Spinal cord (tissue), 10 donors: ENCODE measurements around the gene GID4. TPM values are rescaled to one million over a fixed set of nuclear protein-coding genes. Genes with fewer than 3 reads are reported as not detected.

ENCODE experiments used
- DNase-seq, 6 donors: peaks; one replicate each; pipeline versions ENCODE4 v3.0.0 to v3.0.0-alpha.2; 2013 to 2015; ENCODE audit warnings: low spot score in 6 of 6, low read depth in 4 of 6
- H3K27ac ChIP-seq: one replicate; pipeline ENCODE4 v1.5.1; 2013; ENCODE audit warnings: low read depth, low read length, control low read depth
- H3K27me3 ChIP-seq: one replicate; pipeline ENCODE4 v1.6.1; 2013; ENCODE audit warnings: low read length; ENCODE audit not compliant: control insufficient read depth, insufficient read depth
- H3K36me3 ChIP-seq: one replicate; pipeline ENCODE4 v1.6.1; 2013; ENCODE audit warnings: low read length; ENCODE audit not compliant: control insufficient read depth, insufficient read depth
- H3K4me1 ChIP-seq: one replicate; pipeline ENCODE4 v1.6.1; 2013; ENCODE audit warnings: low read length; ENCODE audit not compliant: control insufficient read depth, insufficient read depth
- H3K4me3 ChIP-seq: one replicate; pipeline ENCODE4 v1.5.1; 2013; ENCODE audit warnings: low read depth, low read length, control low read depth
- H3K9me3 ChIP-seq: one replicate; pipeline ENCODE4 v1.6.1; 2013; ENCODE audit warnings: low read length; ENCODE audit not compliant: control insufficient read depth, insufficient read depth
- WGBS: methylation state at CpG from one replicate; pipeline ENCODE4 v1.1.5; 2013; ENCODE audit warnings: missing lambda C conversion rate; ENCODE audit not compliant: insufficient coverage; 5-methylcytosine and 5-hydroxymethylcytosine counted together
- polyA plus RNA-seq, 2 donors: library from polyadenylated mRNA; unstranded; fragments of 120-200 nt; gene quantifications; one replicate each; pipeline ENCODE4 v1.2.1, GENCODE V29; 2013; ENCODE audit not compliant: insufficient read length in 2 of 2
- total RNA-seq, 2 donors: library from RNA; depleted of rRNA in 1 of 2; stranded (reverse); fragments of 120-200 nt in 1 of 2; fragments of >200 nt in 1 of 2; gene quantifications; one replicate each; pipeline versions ENCODE4 v1.2.3 to v1.2.4, GENCODE V29; 2013 to 2014
- donor health status: healthy.

GID4 gene
- total and polyA plus RNA-seq, 4 donors = 8.0 to 13.9 (median 11.0) TPM

DNA sequence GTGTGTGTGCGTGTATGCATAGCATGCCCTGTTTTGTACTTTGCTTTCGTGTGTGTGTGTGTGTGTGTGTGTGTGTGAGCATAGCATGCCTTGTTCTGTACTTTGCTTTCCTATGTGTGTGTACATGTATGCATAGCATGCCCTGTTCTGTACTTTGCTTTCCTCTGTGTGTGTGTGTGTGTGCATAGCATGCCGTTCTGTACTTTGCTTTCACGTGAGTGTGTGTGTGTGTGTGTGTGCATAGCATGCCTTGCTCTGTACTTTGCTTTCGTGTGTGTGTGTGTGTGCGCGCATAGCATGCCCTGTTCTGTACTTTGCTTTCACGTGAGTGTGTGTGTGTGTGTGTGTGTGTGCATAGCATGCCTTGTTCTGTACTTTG is 39.2 kb upstream of the GID4 start:
- peaks cover 7% of the 10 kb centered on the region for H3K36me3 ChIP-seq
- no peak overlapping the region for H3K27ac ChIP-seq
- H3K9me3 ChIP-seq = no peaks in the 10 kb centered on the region
- H3K4me1 ChIP-seq = peaks cover 12% of the 10 kb centered on the region
- 92% methylated on average over 2 of the region's 8 CpGs for WGBS
- H3K27me3 ChIP-seq = no peaks in the 10 kb centered on the region
- H3K4me3 ChIP-seq = no peak overlapping the region
- DNase-seq = no peak

- H3K9me3 ChIP-seq = no peaks in the 10 kb centered on the region
- peaks cover 10% of the 10 kb centered on the region for H3K36me3 ChIP-seq
- H3K4me3 ChIP-seq = no peak overlapping the region
- H3K4me1 ChIP-seq = peaks cover 11% of the 10 kb centered on the region
- no peak for DNase-seq
- 89% methylated on average over 1 of the region's 2 CpGs for WGBS
- no peaks in the 10 kb centered on the region for H3K27me3 ChIP-seq
- H3K27ac ChIP-seq = no peak overlapping the region
Observed at GRCh38 chr17:18002171-18002570, 37.0 kb upstream of the GID4 start.

DNA sequence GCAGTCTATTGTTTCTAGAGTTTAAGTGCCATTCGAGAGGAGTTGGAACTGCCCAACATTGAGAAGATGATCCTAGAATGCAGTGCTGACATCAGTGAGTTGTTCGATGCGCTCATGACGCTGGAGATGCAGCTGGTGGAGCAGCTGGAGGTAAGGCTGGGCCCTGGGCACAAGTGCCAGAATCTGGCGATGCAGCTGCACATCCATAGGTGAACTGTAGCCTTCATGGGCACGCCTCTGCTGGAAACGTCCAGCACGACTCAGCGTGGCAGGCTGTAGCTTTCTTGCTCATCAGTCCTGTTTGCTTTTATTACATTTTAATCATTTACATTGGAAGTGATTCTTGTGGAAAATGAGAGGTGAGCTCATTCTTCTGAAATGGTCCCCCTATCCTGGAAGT is 34.9 kb upstream of the GID4 start:
- Histone ChIP-seq H3K9me3 (no peaks in the 10 kb centered on the region), H3K4me1 (peaks cover 11% of the 10 kb centered on the region), H3K27ac (no peak overlapping the region), H3K27me3 (no peaks in the 10 kb centered on the region), H3K4me3 (no peak overlapping the region), H3K36me3 (peaks cover 21% of the 10 kb centered on the region)
- WGBS = 65% methylated on average over 5 of the region's 9 CpGs
- DNase-seq = peak in 2 of 6 donors; percentile 25 to 68

DNA sequence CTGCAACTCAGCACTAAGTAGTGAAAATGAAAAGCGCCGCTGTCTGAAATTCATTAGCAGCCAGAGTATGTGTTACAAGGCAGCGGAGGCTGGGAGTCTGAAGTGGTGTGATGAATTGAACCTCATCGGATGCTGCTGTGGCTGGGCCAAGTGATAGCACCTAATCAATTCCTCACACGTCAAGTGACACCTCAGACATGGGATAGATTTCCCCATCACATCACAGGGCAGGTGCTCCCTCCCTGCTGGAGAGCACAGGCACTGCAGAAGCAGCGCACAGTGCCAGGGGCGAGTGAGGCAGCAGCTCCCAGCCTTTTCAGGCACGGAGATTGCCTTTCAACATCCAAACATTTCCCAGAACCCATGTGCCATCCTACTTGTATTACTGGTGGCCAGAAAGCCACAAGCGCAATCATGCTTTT is 34.3 kb upstream of the GID4 start:
- H3K9me3 ChIP-seq = no peaks in the 10 kb centered on the region
- whole genome bisulfite sequencing = 69% methylated on average over 5 of the region's 9 CpGs
- peaks cover 11% of the 10 kb centered on the region for H3K4me1 ChIP-seq
- H3K36me3 ChIP-seq = peaks cover 22% of the 10 kb centered on the region
- peak in 2 of 6 donors; percentile 23 to 82 for DNase-seq
- H3K4me3 ChIP-seq = no peak overlapping the region
- no peaks in the 10 kb centered on the region for H3K27me3 ChIP-seq
- H3K27ac ChIP-seq = no peak overlapping the region

DNA sequence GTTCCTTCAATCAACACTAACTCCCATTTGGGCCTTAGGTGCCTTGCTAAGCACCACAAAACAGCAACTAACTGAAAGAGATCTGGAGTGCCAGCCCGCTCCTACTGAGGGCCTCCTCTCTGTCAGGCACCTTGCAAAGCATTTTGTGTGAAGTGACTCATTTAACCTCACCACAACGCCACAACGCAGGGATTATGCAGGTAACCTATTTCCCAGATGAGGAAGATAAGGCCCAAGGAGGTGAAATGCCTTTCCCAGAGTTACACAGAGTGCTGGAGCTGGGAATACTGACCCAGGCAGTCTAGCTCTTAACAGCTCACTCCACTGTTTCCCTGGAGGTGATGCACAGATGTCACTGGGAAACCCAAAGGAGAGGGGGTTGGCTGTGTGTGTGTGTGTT is 33.7 kb upstream of the GID4 start:
- H3K4me3 ChIP-seq = no peak overlapping the region
- no peaks in the 10 kb centered on the region for H3K9me3 ChIP-seq
- no peaks in the 10 kb centered on the region for H3K27me3 ChIP-seq
- 73% methylated on average over 3 of the region's 3 CpGs for WGBS
- H3K27ac ChIP-seq = no peak overlapping the region
- peaks cover 11% of the 10 kb centered on the region for H3K4me1 ChIP-seq
- H3K36me3 ChIP-seq = peaks cover 25% of the 10 kb centered on the region
- DNase-seq = no peak

- Histone ChIP-seq H3K27ac (no peak overlapping the region), H3K36me3 (peaks cover 30% of the 10 kb centered on the region), H3K4me3 (no peak overlapping the region), H3K9me3 (no peaks in the 10 kb centered on the region), H3K4me1 (peaks cover 11% of the 10 kb centered on the region), H3K27me3 (no peaks in the 10 kb centered on the region)
- 66% methylated on average over 21 of the region's 31 CpGs for WGBS
- DNase-seq = no peak
Observed at GRCh38 chr17:18006495-18007239, 32.5 kb upstream of the GID4 start.

- no peak overlapping the region for H3K27ac ChIP-seq
- H3K4me1 ChIP-seq = peaks cover 11% of the 10 kb centered on the region
- WGBS = 100% methylated on average over 3 of the region's 5 CpGs
- no peaks in the 10 kb centered on the region for H3K9me3 ChIP-seq
- H3K36me3 ChIP-seq = peaks cover 33% of the 10 kb centered on the region
- H3K27me3 ChIP-seq = no peaks in the 10 kb centered on the region
- no peak overlapping the region for H3K4me3 ChIP-seq
- DNase-seq = no peak
Observed at GRCh38 chr17:18008496-18009268, 30.5 kb upstream of the GID4 start.

- peaks cover 33% of the 10 kb centered on the region for H3K36me3 ChIP-seq
- H3K27me3 ChIP-seq = no peaks in the 10 kb centered on the region
- H3K4me3 ChIP-seq = no peak overlapping the region
- peaks cover 2% of the 10 kb centered on the region for H3K4me1 ChIP-seq
- H3K9me3 ChIP-seq = no peaks in the 10 kb centered on the region
- DNase-seq = no peak
- H3K27ac ChIP-seq = no peak overlapping the region
- 78% methylated on average over 8 of the region's 8 CpGs for WGBS
Observed at GRCh38 chr17:18009609-18010420, 29.4 kb upstream of the GID4 start.

- 93% methylated on average over 5 of the region's 5 CpGs for WGBS
Observed at GRCh38 chr17:18011286-18011685, 27.9 kb upstream of the GID4 start.

More at GRCh38 chr17:18011286-18011685, 27.9 kb upstream of the GID4 start:
- no peaks in the 10 kb centered on the region for H3K9me3 ChIP-seq
- no peaks in the 10 kb centered on the region for H3K27me3 ChIP-seq
- no peak overlapping the region for H3K4me3 ChIP-seq
- H3K36me3 ChIP-seq = peaks cover 33% of the 10 kb centered on the region
- no peak for DNase-seq
- no peak overlapping the region for H3K27ac ChIP-seq
- no peaks in the 10 kb centered on the region for H3K4me1 ChIP-seq
